Measurements from ENCODE around the gene MIS18BP1.
"Not testable (repeated sequence)": the region's sequence is repeated elsewhere in the genome, so short reads cannot be mapped to it uniquely, and the experiment has no call there.

MIS18BP1 gene

DNA sequence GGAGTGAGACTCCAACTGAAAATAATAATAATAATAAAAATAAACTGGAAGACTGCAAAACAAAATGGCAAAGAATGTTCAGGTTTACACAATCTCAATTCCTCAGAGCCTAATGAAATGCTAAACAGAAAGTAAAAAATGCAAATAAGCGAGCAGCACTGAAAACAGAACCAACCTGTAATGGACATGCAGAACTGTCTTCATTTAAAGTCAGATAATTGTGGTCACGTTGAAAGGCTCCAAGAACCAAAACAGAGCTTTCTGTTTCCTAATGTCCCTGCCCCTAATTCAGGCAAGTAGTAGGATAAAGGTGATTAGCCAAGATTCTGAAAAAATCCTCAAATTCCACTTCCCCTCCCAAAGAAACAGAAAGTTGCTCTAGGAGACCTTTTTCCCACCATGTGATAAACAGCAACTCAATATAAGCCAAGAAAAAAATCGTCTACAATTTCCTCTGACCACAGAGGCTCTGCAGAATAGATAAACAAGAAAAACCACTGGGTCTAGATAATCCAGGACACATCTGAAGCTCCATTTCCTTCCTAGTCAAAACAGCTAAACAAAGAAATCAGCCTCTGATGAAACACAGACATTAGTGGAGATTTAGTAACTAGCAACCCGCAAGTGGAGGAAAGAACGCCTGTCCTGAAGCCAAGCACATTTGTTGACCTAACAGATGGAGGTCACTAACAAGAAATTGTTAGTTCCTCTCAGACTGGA lies 3.0 kb downstream of the MIS18BP1 start:
- DNase-seq (ENCODE audit: low read depth, low spot score): peak; percentile 36
- H3K4me3 ChIP-seq (ENCODE audit: low read length): no peak overlapping the region

DNA sequence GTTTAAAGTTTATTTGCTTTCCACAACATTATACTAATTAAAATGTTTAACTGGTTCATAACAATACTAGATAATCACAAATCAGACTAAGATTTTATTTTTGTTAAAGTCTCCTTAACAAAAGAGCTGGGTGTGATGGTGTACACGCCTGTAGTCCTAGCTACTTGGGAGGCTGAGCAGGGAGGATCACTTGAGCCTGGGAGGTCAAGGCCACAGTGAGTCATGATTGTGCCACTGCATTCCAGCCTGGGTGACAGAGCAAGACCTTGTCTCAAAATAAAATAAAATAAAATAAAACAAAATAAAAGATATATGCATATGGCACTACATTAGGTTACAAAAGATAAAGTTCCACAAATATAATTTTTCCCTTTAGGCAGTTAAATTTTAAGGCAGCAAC lies 5.6 kb downstream of the MIS18BP1 start:
- H3K4me3 ChIP-seq (ENCODE audit: low read length): no peak overlapping the region
- DNase-seq (ENCODE audit: low read depth, low spot score): no peak

DNA sequence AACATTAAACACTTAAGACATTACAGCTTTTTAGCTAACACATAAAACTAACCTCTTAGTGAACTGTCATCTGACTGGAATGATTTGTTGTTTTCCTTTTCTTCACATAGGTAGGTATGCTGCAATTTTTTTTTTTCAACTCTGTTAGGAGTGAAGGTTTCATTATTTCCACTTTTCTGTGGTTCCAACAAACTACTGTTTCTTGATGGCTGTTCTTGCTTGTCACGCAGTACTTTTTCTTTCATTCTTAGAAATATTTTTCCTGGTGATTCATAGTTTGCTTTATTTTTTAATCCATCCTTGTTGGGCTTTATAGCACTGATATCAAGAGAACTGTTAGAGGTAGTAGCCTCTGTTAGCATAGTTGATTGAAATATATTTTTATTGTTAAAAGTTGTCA lies 6.3 kb downstream of the MIS18BP1 start:
- DNase-seq (ENCODE audit: low read depth, low spot score): no peak
- no peak overlapping the region for H3K4me3 ChIP-seq (ENCODE audit: low read length)

DNA sequence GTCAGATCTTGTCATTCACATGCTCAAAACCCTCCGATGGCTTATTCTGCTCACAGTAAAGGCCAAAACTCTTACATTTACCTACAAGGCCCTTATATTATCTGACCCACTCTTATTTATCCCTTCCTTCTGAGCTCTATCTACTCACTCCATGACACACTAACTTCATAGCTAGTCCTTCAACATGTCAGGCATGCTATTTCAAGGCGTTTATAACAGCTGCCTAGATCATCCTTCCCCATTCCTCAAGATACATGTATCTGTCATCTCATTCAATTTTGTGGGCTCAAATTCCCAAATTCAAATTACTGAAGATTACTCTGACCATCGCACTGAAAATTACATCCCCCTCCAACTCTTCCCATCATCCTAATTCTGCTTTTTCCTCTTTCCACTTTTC lies 6.9 kb downstream of the MIS18BP1 start:
- H3K4me3 ChIP-seq (ENCODE audit: low read length): no peak overlapping the region
- DNase-seq (ENCODE audit: low read depth, low spot score): no peak

DNA sequence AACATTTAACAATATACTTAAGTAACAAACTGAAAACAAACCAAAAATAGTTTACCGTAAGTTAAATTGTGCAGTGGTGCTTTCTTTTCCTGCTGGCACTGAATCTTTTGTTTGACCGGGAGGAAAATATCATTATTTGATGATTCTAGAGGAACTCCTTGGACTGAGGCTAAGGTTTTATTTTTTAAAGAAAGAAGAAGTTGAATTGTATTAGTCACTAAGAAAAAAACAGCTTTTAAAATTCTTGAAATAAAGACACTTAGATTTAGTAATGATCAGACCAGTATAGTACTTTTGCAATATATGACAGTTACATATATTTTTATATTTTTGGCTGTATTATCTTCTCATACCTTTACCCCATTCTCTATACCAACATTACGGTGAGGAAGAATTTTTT lies 10.3 kb downstream of the MIS18BP1 start:
- no peak for DNase-seq (ENCODE audit: low read depth, low spot score)
- no peak overlapping the region for H3K4me3 ChIP-seq (ENCODE audit: low read length)

DNA sequence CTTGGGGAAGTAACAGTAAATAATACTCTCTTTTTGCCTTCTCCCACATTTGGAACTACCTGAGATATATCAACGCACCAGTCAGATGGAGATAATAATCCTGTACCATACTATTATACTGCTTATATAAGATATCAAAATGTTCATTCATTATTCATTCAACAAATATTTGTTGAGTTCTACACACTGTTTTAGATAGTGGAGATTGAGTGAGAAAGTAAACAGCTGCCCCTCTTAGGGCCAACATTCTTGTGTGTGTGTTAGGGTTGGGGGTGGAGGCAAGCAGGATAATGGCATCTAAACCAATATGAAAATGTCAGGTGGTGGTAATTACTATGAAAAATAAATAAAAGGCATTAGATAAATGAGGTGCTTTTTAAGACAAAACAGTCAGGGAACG lies 14.0 kb downstream of the MIS18BP1 start:
- DNase-seq (ENCODE audit: low read depth, low spot score): no peak
- no peak overlapping the region for H3K4me3 ChIP-seq (ENCODE audit: low read length)

DNA sequence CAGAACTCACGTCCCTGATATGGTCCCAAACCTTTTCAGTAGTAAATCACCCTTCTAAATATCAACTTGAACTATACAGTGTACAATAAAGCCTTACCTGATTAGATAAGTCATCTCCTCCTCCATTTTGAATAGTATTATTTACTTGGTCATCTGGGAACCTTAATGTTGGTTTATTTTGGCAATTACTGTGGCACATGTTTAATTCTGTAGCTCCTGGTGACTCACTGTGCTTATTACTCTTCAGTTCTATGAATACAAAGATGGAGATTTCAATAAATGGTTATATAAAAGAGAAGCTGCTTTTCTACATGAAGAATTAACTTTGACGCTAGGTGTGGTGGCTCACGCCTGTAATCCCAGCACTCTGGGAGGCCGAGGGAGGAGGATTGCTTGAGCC lies 25.4 kb downstream of the MIS18BP1 start:
- no peak for DNase-seq (ENCODE audit: low read depth, low spot score)
- no peak overlapping the region for H3K4me3 ChIP-seq (ENCODE audit: low read length)

DNA sequence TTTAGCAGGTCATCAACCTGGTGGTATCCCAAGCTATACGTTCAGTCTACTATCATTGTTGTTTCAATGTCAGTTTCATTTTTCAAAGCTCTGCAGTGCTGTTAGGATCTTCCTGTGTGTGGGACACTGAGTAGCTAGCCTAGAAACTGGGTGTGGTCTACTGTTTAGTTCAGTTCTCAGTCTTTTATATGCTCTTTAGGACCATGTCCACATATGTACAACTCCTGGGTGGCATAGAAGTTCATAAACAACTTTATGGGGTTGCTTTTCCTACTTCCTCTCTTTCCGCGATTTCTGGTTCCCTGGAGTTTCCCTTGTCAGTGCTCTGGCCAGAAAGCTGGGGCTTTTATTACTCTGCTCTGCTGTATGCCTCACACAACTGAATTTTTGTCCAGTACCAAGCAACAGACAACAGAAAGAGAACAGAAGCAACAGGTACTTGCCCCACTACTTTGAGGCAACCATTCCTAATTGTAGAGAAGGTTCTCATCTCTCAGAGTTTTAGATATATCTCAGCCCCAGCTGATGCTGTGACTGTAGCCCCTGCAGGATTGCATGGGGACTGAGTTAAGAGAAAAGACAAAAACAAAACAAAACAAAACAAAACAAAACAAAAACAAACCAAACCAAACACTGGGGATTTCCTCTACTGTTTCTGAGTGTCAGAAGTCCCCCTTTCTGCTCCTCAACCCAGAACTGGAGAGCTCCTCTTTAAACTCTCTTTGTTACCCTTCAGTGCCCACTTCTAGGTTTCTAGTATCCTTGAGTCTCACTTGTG lies 30.3 kb downstream of the MIS18BP1 start:
- H3K4me3 ChIP-seq (ENCODE audit: low read length): no peak overlapping the region
- DNase-seq (ENCODE audit: low read depth, low spot score): no peak

DNA sequence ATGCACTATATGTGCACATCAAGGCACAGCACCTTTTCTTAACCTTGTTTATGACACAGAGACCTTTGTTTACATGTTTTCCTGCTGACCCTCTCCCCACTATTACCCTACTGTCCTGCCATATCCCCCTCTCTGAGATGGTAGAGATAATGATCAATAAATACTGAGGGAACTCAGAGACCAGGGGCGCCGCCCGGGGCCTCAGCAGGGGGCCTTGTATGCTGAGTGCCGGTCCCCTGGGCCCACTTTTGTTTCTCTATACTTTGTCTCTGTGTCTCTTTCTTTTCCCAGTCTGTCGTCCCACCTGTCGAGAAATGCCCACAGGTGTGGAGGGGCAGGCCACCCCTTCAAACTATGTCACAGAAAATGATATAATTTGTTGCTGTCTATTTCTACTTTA lies 38.7 kb downstream of the MIS18BP1 start:
- not testable (repeated sequence) for H3K4me3 ChIP-seq (ENCODE audit: low read length); DNase-seq (ENCODE audit: low read depth, low spot score)

DNA sequence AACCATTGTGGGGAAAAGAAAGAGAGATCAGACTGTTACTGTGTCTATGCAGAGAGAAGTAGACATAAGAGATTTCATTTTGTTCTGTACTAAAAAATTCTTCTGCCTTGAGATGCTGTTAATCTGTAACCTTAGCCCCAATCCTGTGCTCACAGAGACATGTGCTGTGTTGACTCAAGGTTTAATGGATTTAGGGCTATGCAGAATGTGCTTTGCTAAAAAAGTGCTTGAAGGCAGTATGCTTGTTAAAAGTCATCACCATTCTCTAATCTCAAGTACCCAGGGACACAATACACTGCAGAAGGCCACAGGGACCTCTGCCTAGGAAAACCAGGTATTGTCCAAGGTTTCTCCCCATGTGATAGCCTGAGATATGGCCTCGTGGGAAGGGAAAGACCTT lies 39.3 kb downstream of the MIS18BP1 start:
- DNase-seq (ENCODE audit: low read depth, low spot score): not testable (repeated sequence)

DNA sequence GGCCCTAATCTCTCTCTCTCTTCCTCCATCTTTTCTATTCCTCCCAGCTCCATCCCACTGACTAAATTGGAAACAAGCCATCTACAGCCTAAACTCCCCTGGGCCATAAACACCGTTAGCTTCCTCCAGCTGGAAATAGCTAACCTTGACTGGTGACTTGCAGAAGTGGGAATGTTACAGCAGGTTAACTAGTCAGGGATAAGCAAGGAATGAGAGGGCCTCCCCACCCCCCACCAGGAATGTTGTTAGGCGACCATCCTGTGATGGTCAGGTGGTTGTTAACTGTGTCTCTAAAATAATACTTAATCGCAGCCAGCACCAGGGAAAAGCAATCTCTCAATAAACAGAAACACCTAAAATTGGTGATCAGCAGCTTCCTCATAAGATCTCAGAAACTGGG lies 40.8 kb downstream of the MIS18BP1 start:
- H3K4me3 ChIP-seq (ENCODE audit: low read length): no peak overlapping the region
- DNase-seq (ENCODE audit: low read depth, low spot score): no peak

More for the DNA sequence above, 39.3 kb downstream of the MIS18BP1 start:
- H3K4me3 ChIP-seq (ENCODE audit: low read length): not testable (repeated sequence)

DNA sequence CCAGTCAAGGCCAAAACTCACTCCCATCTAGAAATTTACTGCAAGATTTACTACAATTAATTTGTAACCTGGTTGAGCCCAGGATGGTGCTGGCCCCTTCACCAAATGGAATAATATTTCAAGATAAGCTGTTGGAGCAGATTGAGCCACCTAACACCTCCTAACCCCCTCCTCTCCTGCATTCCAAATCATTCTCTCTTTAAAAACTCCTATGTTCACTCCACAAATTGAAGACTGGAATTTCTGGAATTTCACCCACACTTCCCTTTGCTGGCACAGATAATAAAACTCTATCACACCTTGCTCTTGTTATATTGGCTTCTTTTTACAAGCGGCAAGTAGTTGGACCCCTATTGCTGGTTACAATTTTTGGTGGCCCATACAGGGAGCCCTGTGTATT lies 41.7 kb downstream of the MIS18BP1 start:
- no peak for DNase-seq (ENCODE audit: low read depth, low spot score)
- no peak overlapping the region for H3K4me3 ChIP-seq (ENCODE audit: low read length)

DNA sequence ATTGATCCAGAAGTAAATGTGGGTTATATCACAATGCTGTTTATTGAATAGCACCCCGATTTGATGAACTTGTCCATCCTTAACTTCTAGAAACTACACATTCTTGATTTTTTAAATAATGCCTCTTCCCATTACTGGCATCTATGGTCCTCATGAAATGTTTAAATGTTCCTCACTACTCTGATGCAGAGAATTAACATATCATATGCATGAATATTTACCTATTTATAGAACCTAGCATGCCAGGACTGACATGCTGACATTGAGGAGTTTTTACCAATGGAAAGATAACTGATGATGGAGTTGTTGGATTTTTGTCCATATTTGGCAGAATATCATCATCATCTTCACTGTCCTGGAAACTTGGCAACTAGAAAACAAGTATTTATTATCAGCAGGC lies 42.8 kb downstream of the MIS18BP1 start:
- no peak overlapping the region for H3K4me3 ChIP-seq (ENCODE audit: low read length)
- no peak for DNase-seq (ENCODE audit: low read depth, low spot score)

DNA sequence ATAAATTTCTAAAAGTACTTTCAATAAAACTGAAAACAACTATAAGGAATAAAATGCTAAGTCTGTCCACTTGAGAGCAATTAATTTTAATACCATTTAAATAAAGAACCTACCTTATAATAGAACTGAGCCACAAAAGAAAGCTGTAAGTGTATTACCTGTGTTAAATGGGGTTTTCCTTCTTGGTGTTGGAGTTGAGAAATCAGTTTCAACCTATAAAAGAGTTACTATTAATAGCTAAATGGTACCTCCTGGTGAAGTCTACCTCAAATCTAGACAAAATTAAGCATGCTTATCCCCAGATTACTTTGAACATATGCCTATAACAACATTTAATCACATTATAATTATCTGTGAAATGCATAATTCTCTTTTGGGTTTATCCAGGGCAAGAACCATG lies 48.8 kb downstream of the MIS18BP1 start:
- H3K4me3 ChIP-seq (ENCODE audit: low read length): no peak overlapping the region

DNA sequence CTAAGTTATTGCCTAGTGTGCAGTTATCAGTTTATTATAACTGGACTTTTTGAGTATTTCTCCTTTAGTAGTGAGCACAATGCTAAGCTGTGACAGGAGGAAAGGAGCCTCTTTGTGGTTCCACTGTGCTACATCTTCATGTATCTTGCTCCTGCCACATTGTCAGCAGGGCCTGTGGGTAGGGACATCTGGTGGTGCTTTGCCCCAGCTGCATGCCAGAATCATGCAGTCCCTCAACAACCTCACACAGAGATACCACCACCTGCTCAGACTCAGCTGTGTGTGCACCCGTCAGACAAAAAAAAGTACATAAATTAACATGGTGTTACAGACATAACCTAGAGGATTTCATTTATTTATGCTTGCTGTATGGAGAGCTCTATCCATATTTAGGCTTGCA lies 51.1 kb downstream of the MIS18BP1 start:
- DNase-seq (ENCODE audit: low read depth, low spot score): peak; percentile 88
- H3K4me3 ChIP-seq (ENCODE audit: low read length): no peak overlapping the region

More for the DNA sequence above, 48.8 kb downstream of the MIS18BP1 start:
- no peak for DNase-seq (ENCODE audit: low read depth, low spot score)

DNA sequence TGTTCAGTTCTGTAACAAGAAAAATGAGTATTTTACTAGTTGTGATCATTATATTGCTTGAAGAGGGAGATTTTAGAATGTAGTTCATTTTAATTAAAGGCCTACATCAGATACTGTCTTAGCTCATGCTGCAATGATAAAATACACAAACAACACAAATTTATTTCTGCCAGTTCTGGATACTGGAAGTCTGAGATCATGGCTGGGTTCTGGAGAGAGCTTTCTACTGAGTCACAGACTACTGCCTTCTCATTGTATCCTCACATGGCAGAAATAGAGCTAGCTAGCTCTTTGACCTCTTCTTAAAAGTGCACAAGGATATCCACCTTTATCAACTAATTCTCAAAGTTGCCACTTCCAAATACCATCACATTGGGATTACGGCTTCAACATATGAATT lies 53.8 kb downstream of the MIS18BP1 start:
- no peak overlapping the region for H3K4me3 ChIP-seq (ENCODE audit: low read length)
- no peak for DNase-seq (ENCODE audit: low read depth, low spot score)

DNA sequence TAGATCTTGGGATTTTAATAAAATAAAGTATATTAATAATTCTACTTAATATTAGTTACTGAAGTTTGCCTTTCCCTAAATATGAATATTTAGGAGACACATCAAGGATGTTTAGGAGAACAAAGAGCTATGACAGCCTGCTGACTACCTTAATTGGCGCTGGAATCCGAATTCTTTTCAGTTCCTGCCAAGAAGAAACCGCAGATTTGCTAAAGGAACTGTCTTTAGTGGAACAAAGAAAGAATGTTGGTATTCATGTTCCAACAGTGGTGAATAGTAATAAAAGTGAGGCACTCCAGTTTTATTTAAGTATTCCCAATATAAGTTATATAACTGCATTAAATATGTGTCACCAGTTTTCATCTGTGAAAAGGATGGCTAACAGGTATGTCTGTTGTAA lies 54.5 kb downstream of the MIS18BP1 start:
- DNase-seq (ENCODE audit: low read depth, low spot score): no peak
- no peak overlapping the region for H3K4me3 ChIP-seq (ENCODE audit: low read length)

DNA sequence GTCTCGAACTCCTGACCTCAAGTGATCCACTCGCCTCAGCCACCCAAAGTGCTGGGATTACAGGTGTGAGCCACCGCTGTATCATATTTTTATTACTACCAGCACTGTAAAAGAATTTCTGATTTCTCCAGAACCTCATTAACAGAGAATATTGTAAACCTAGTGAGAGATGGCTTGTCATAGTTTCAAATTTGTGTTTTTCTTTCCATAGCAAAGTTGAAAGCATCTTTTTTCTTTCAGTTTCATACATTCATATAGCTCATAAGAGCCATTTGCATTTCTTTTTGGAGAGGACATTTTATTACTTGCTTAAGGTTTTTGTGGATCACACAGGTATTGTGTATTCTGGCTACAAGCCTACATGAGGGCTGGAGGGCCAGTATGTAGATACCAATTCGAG lies 58.0 kb downstream of the MIS18BP1 start:
- H3K4me3 ChIP-seq (ENCODE audit: low read length): no peak overlapping the region
- DNase-seq (ENCODE audit: low read depth, low spot score): no peak

DNA sequence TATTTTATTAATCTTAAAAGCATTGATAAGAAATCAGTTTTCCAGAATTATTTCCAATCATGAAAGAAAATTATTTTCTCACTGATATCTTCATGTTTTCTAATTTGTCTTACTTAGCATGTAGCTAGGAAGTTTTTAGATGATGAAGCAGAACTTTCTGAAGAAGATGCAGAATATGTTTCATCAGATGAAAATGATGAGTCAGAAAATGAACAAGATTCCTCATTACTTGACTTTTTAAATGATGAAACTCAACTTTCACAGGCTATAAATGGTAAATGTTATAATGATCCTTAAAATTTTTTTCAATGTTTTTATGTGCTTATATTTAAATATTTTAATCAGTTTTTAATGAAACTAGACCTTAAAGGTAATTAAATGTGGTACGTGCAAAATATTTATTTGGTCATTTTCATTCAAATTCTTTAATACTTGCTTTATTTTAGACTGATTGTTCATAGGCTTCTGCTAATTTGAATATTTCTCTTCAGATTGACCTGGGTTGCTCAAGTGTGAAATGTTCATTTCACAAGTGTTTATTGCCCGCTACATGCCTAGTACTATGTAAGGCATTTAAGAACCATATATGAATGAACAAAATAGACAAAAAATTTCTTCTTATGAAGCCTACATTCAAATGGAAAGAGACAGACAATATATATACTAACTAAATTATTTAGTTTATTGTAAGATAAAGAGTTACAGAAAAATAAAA lies 67.7 kb downstream of the MIS18BP1 start:
- DNase-seq (ENCODE audit: low read depth, low spot score): no peak
- H3K4me3 ChIP-seq (ENCODE audit: low read length): no peak overlapping the region

DNA sequence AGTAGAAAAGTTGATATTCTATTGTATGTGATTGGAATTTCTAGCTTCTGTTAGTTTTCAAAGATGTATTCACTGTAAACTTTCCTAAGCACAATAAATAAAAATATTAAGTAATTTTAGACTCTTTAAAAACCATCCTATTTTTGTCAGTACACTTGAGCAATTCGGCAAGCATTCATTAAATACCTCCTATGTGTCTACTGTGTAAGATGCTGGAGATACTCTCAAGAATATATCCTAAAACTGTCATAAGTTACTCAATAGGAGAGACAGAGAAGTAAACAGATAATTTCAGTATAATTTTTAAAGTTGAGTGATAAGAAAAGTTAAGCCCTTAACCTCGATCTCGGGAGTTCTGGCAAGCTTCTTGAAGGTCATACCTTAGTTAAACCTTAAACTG lies 71.2 kb downstream of the MIS18BP1 start:
- no peak overlapping the region for H3K4me3 ChIP-seq (ENCODE audit: low read length)
- DNase-seq (ENCODE audit: low read depth, low spot score): no peak
